ENCODE data around the gene RSPO3.

The RSPO3 gene

GRCh38 chr6:127128066-127128465, 9.6 kb downstream of the RSPO3 start:
- Histone ChIP-seq H3K4me3 (ENCODE audit: low read length) (no peak overlapping the region), H3K4me1 (ENCODE audit: control insufficient read depth, insufficient read depth, low read length) (peaks cover 52% of the 10 kb centered on the region), H3K9me3 (ENCODE audit: control insufficient read depth, low read length) (no peaks in the 10 kb centered on the region), H3K9ac (ENCODE audit: low read length) (no peak overlapping the region), H3K27me3 (replicated peaks; ENCODE audit: control insufficient read depth, insufficient read depth, low read length) (no peaks in the 10 kb centered on the region), H3K36me3 (ENCODE audit: control insufficient read depth, insufficient read depth, low read length, severe bottlenecking) (no peaks in the 10 kb centered on the region)
- no peak for DNase-seq (ENCODE audit: low read depth)

GRCh38 chr6:127129251-127129650, 10.8 kb downstream of the RSPO3 start:
- H3K9me3 ChIP-seq (ENCODE audit: control insufficient read depth, low read length): no peaks in the 10 kb centered on the region
- no peaks in the 10 kb centered on the region for H3K27me3 ChIP-seq (replicated peaks; ENCODE audit: control insufficient read depth, insufficient read depth, low read length)
- no peak overlapping the region for H3K9ac ChIP-seq (ENCODE audit: low read length)
- peak; percentile 33 for DNase-seq (ENCODE audit: low read depth)
- peaks cover 47% of the 10 kb centered on the region for H3K4me1 ChIP-seq (ENCODE audit: control insufficient read depth, insufficient read depth, low read length)
- no peak overlapping the region for H3K4me3 ChIP-seq (ENCODE audit: low read length)
- H3K36me3 ChIP-seq (ENCODE audit: control insufficient read depth, insufficient read depth, low read length, severe bottlenecking): no peaks in the 10 kb centered on the region

GRCh38 chr6:127131275-127131674, 12.8 kb downstream of the RSPO3 start:
- no peak overlapping the region for H3K4me3 ChIP-seq (ENCODE audit: low read length)
- no peaks in the 10 kb centered on the region for H3K27me3 ChIP-seq (replicated peaks; ENCODE audit: control insufficient read depth, insufficient read depth, low read length)
- H3K4me1 ChIP-seq (ENCODE audit: control insufficient read depth, insufficient read depth, low read length): peaks cover 39% of the 10 kb centered on the region
- no peaks in the 10 kb centered on the region for H3K36me3 ChIP-seq (ENCODE audit: control insufficient read depth, insufficient read depth, low read length, severe bottlenecking)
- no peaks in the 10 kb centered on the region for H3K9me3 ChIP-seq (ENCODE audit: control insufficient read depth, low read length)
- no peak overlapping the region for H3K9ac ChIP-seq (ENCODE audit: low read length)
- no peak for DNase-seq (ENCODE audit: low read depth)

GRCh38 chr6:127131772-127132376, 13.4 kb downstream of the RSPO3 start:
- Histone ChIP-seq H3K4me3 (ENCODE audit: low read length) (no peak overlapping the region), H3K9ac (ENCODE audit: low read length) (peak overlapping the region; percentile 17), H3K4me1 (ENCODE audit: control insufficient read depth, insufficient read depth, low read length) (peaks cover 39% of the 10 kb centered on the region), H3K9me3 (ENCODE audit: control insufficient read depth, low read length) (no peaks in the 10 kb centered on the region), H3K36me3 (ENCODE audit: control insufficient read depth, insufficient read depth, low read length, severe bottlenecking) (no peaks in the 10 kb centered on the region), H3K27me3 (replicated peaks; ENCODE audit: control insufficient read depth, insufficient read depth, low read length) (no peaks in the 10 kb centered on the region)
- DNase-seq (ENCODE audit: low read depth): no peak

GRCh38 chr6:127134136-127134535, 15.7 kb downstream of the RSPO3 start:
- H3K9ac ChIP-seq (ENCODE audit: low read length): no peak overlapping the region
- H3K27me3 ChIP-seq (replicated peaks; ENCODE audit: control insufficient read depth, insufficient read depth, low read length): no peaks in the 10 kb centered on the region
- H3K36me3 ChIP-seq (ENCODE audit: control insufficient read depth, insufficient read depth, low read length, severe bottlenecking): no peaks in the 10 kb centered on the region
- no peak for DNase-seq (ENCODE audit: low read depth)
- H3K9me3 ChIP-seq (ENCODE audit: control insufficient read depth, low read length): no peaks in the 10 kb centered on the region
- no peak overlapping the region for H3K4me3 ChIP-seq (ENCODE audit: low read length)
- peaks cover 37% of the 10 kb centered on the region for H3K4me1 ChIP-seq (ENCODE audit: control insufficient read depth, insufficient read depth, low read length)

GRCh38 chr6:127136786-127137185, 18.3 kb downstream of the RSPO3 start:
- H3K9ac ChIP-seq (ENCODE audit: low read length): no peak overlapping the region

GRCh38 chr6:127146932-127147331, 28.5 kb downstream of the RSPO3 start:
- Histone ChIP-seq H3K27me3 (replicated peaks; ENCODE audit: control insufficient read depth, insufficient read depth, low read length) (no peaks in the 10 kb centered on the region), H3K4me1 (ENCODE audit: control insufficient read depth, insufficient read depth, low read length) (peaks cover 48% of the 10 kb centered on the region), H3K9ac (ENCODE audit: low read length) (no peak overlapping the region), H3K36me3 (ENCODE audit: control insufficient read depth, insufficient read depth, low read length, severe bottlenecking) (no peaks in the 10 kb centered on the region), H3K4me3 (ENCODE audit: low read length) (no peak overlapping the region), H3K9me3 (ENCODE audit: control insufficient read depth, low read length) (no peaks in the 10 kb centered on the region)
- DNase-seq (ENCODE audit: low read depth): peak; percentile 74

More at GRCh38 chr6:127136786-127137185, 18.3 kb downstream of the RSPO3 start:
- Histone ChIP-seq H3K9me3 (ENCODE audit: control insufficient read depth, low read length) (no peaks in the 10 kb centered on the region), H3K4me3 (ENCODE audit: low read length) (no peak overlapping the region), H3K4me1 (ENCODE audit: control insufficient read depth, insufficient read depth, low read length) (peaks cover 13% of the 10 kb centered on the region), H3K36me3 (ENCODE audit: control insufficient read depth, insufficient read depth, low read length, severe bottlenecking) (no peaks in the 10 kb centered on the region), H3K27me3 (replicated peaks; ENCODE audit: control insufficient read depth, insufficient read depth, low read length) (no peaks in the 10 kb centered on the region)
- DNase-seq (ENCODE audit: low read depth): no peak

- Histone ChIP-seq H3K4me3 (ENCODE audit: low read length) (no peak overlapping the region), H3K27me3 (replicated peaks; ENCODE audit: control insufficient read depth, insufficient read depth, low read length) (no peaks in the 10 kb centered on the region), H3K4me1 (ENCODE audit: control insufficient read depth, insufficient read depth, low read length) (peaks cover 48% of the 10 kb centered on the region), H3K9me3 (ENCODE audit: control insufficient read depth, low read length) (no peaks in the 10 kb centered on the region), H3K9ac (ENCODE audit: low read length) (no peak overlapping the region), H3K36me3 (ENCODE audit: control insufficient read depth, insufficient read depth, low read length, severe bottlenecking) (no peaks in the 10 kb centered on the region)
- no peak for DNase-seq (ENCODE audit: low read depth)
These were observed 29.1 kb downstream of the RSPO3 start for GRCh38 chr6:127147534-127147933.

GRCh38 chr6:127148511-127148910, 30.0 kb downstream of the RSPO3 start:
- Histone ChIP-seq H3K9me3 (ENCODE audit: control insufficient read depth, low read length) (no peaks in the 10 kb centered on the region), H3K9ac (ENCODE audit: low read length) (no peak overlapping the region), H3K27me3 (replicated peaks; ENCODE audit: control insufficient read depth, insufficient read depth, low read length) (no peaks in the 10 kb centered on the region), H3K4me1 (ENCODE audit: control insufficient read depth, insufficient read depth, low read length) (peaks cover 47% of the 10 kb centered on the region), H3K4me3 (ENCODE audit: low read length) (no peak overlapping the region), H3K36me3 (ENCODE audit: control insufficient read depth, insufficient read depth, low read length, severe bottlenecking) (no peaks in the 10 kb centered on the region)
- peak; percentile 40 for DNase-seq (ENCODE audit: low read depth)

GRCh38 chr6:127154509-127154908, 36.0 kb downstream of the RSPO3 start:
- DNase-seq (ENCODE audit: low read depth): no peak
- Histone ChIP-seq H3K27me3 (replicated peaks; ENCODE audit: control insufficient read depth, insufficient read depth, low read length) (no peaks in the 10 kb centered on the region), H3K36me3 (ENCODE audit: control insufficient read depth, insufficient read depth, low read length, severe bottlenecking) (no peaks in the 10 kb centered on the region), H3K4me3 (ENCODE audit: low read length) (no peak overlapping the region), H3K9ac (ENCODE audit: low read length) (no peak overlapping the region), H3K4me1 (ENCODE audit: control insufficient read depth, insufficient read depth, low read length) (peaks cover 9% of the 10 kb centered on the region), H3K9me3 (ENCODE audit: control insufficient read depth, low read length) (no peaks in the 10 kb centered on the region)

- Histone ChIP-seq H3K4me1 (ENCODE audit: control insufficient read depth, insufficient read depth, low read length) (peaks cover 29% of the 10 kb centered on the region), H3K9ac (ENCODE audit: low read length) (no peak overlapping the region), H3K27me3 (replicated peaks; ENCODE audit: control insufficient read depth, insufficient read depth, low read length) (no peaks in the 10 kb centered on the region), H3K9me3 (ENCODE audit: control insufficient read depth, low read length) (no peaks in the 10 kb centered on the region), H3K4me3 (ENCODE audit: low read length) (no peak overlapping the region), H3K36me3 (ENCODE audit: control insufficient read depth, insufficient read depth, low read length, severe bottlenecking) (no peaks in the 10 kb centered on the region)
- DNase-seq (ENCODE audit: low read depth): no peak
These were observed 42.0 kb downstream of the RSPO3 start for GRCh38 chr6:127160484-127160883.

GRCh38 chr6:127162836-127163235, 44.4 kb downstream of the RSPO3 start:
- no peak overlapping the region for H3K9ac ChIP-seq (ENCODE audit: low read length)
- H3K27me3 ChIP-seq (replicated peaks; ENCODE audit: control insufficient read depth, insufficient read depth, low read length): no peaks in the 10 kb centered on the region
- no peaks in the 10 kb centered on the region for H3K9me3 ChIP-seq (ENCODE audit: control insufficient read depth, low read length)
- H3K4me1 ChIP-seq (ENCODE audit: control insufficient read depth, insufficient read depth, low read length): peaks cover 28% of the 10 kb centered on the region
- DNase-seq (ENCODE audit: low read depth): no peak
- peak overlapping the region; percentile 28 for H3K4me3 ChIP-seq (ENCODE audit: low read length)
- no peaks in the 10 kb centered on the region for H3K36me3 ChIP-seq (ENCODE audit: control insufficient read depth, insufficient read depth, low read length, severe bottlenecking)

Data from adipocyte (in vitro differentiated cells).